Aorta (tissue), 5 donors: ENCODE measurements around the gene ABCC11. TPM values are rescaled to one million over a fixed set of nuclear protein-coding genes. Genes with fewer than 3 reads are reported as not detected.

Experiments used
- ATAC-seq: fragments of 200-7000 bp; cut with Tn5 transposase; one replicate; pipeline ENCODE4 v1.9.1; 2022; ENCODE audit warnings: moderate library complexity; ENCODE audit not compliant: low FRiP score
- DNase-seq, 2 donors: peaks; one replicate each; pipeline ENCODE4 v3.0.0-alpha.2; 2020
- H3K27ac ChIP-seq, 2 donors: one replicate each; pipeline ENCODE4 v1.5.1; 2013; ENCODE audit warnings: low read length in 2 of 2, mild to moderate bottlenecking in 2 of 2, moderate library complexity in 2 of 2, control low read depth in 1 of 2, inconsistent platforms in 1 of 2, low read depth in 1 of 2
- H3K27me3 ChIP-seq, 2 donors: one replicate each; pipeline ENCODE4 v1.6.1; 2013; ENCODE audit warnings: control low read depth in 1 of 2, low read length in 1 of 2, mild to moderate bottlenecking in 1 of 2, moderate library complexity in 1 of 2; ENCODE audit not compliant: insufficient read depth in 2 of 2, control insufficient read depth in 1 of 2
- H3K36me3 ChIP-seq, 2 donors: one replicate each; pipeline ENCODE4 v1.6.1; 2013; ENCODE audit warnings: control low read depth in 1 of 2, low read length in 1 of 2, mild to moderate bottlenecking in 1 of 2; ENCODE audit not compliant: insufficient read depth in 2 of 2, control insufficient read depth in 1 of 2
- H3K4me1 ChIP-seq, 2 donors: one replicate each; pipeline ENCODE4 v1.6.1; 2013; ENCODE audit warnings: low read length in 2 of 2, control low read depth in 1 of 2, mild to moderate bottlenecking in 1 of 2, moderate library complexity in 1 of 2; ENCODE audit not compliant: insufficient read depth in 2 of 2, control insufficient read depth in 1 of 2
- H3K4me3 ChIP-seq, 2 donors: one replicate each; pipeline ENCODE4 v1.5.1; 2013; ENCODE audit warnings: low read length in 2 of 2, control low read depth in 1 of 2, mild to moderate bottlenecking in 1 of 2
- H3K9me3 ChIP-seq: one replicate; pipeline ENCODE4 v1.6.1; 2013; ENCODE audit warnings: mild to moderate bottlenecking, low read length; ENCODE audit not compliant: control insufficient read depth
- WGBS, 2 donors: extraction: QIAGEN DNeasy Blood & Tissue Kit; methylation state at CpG; one replicate each; pipeline ENCODE4 v1.1.7; 2013; 5-methylcytosine and 5-hydroxymethylcytosine counted together
- intact Hi-C, 2 donors: fragments of 100-400 bp; cut with DNase I; formaldehyde crosslinking; loops; one replicate each; pipeline versions ENCODE4 v1.14.2 to v1.15.0; 2022
- polyA plus RNA-seq, 2 donors: library from polyadenylated mRNA; stranded (reverse); fragments of 200-250 nt; gene quantifications; one replicate each; pipeline ENCODE4 v1.2.3, GENCODE V29; 2013
- total RNA-seq, 2 donors: library from RNA; stranded (reverse); fragmentation: NEBNext Ultra II Directional; extraction: Animal tissue kit (Norgen Biotek cat#: 25700); gene quantifications; one replicate each; pipeline ENCODE4 v1.2.1, GENCODE V29; 2021
- donor health status: healthy with polysubstance abuse.
- donor health status: Bipolar disorder and iron deficiency.
- donor health status: DM: no; HTN: no; CAD: no.
- donor health status: DM: no; HTN: no; CAD: no.
- donor health status: DM: yes; HTN: yes; CAD: no.

ABCC11 gene
- total and polyA plus RNA-seq, 4 donors: 0.13 TPM; not detected in 3

- H3K4me3 ChIP-seq: no peak overlapping the region
- ATAC-seq (no peak), DNase-seq (no peak)
- intact Hi-C loops: no loop called here
- H3K9me3 ChIP-seq: no peaks in the 10 kb centered on the region
- no peak overlapping the region for H3K27ac ChIP-seq
- H3K27me3 ChIP-seq: no peaks in the 10 kb centered on the region
- WGBS, 2 donors: 89 to 93% methylated on average over 6 of the region's 6 CpGs
- H3K36me3 ChIP-seq: no peaks in the 10 kb centered on the region
- no peaks in the 10 kb centered on the region for H3K4me1 ChIP-seq
These were observed 116.0 kb downstream of the ABCC11 start for GRCh38 chr16:48131201-48131935.

- H3K4me1 ChIP-seq: no peaks in the 10 kb centered on the region
- ATAC-seq: no peak
- intact Hi-C loops: no loop called here
- 79 to 86% methylated on average over 3 of the region's 3 CpGs for WGBS, 2 donors
- no peak for DNase-seq
- no peaks in the 10 kb centered on the region for H3K36me3 ChIP-seq
- H3K4me3 ChIP-seq: no peak overlapping the region
- H3K27ac ChIP-seq: no peak overlapping the region
- H3K27me3 ChIP-seq: no peaks in the 10 kb centered on the region
- no peaks in the 10 kb centered on the region for H3K9me3 ChIP-seq
These were observed 117.4 kb downstream of the ABCC11 start for GRCh38 chr16:48129926-48130325.

- no peaks in the 10 kb centered on the region for H3K4me1 ChIP-seq
- 85 to 89% methylated on average over 2 of the region's 2 CpGs for WGBS, 2 donors
- no peaks in the 10 kb centered on the region for H3K27me3 ChIP-seq
- ATAC-seq: no peak
- no peaks in the 10 kb centered on the region for H3K36me3 ChIP-seq
- no peaks in the 10 kb centered on the region for H3K9me3 ChIP-seq
- DNase-seq: no peak
- H3K4me3 ChIP-seq: no peak overlapping the region
- intact Hi-C loops: no loop called here
- no peak overlapping the region for H3K27ac ChIP-seq
These were observed 118.6 kb downstream of the ABCC11 start for GRCh38 chr16:48128769-48129168.

- Histone ChIP-seq H3K9me3 (no peaks in the 10 kb centered on the region), H3K27ac (no peak overlapping the region), H3K4me3 (no peak overlapping the region), H3K4me1 (no peaks in the 10 kb centered on the region), H3K36me3 (no peaks in the 10 kb centered on the region), H3K27me3 (no peaks in the 10 kb centered on the region)
- WGBS, 2 donors: 34 to 38% methylated on average over 13 of the region's 13 CpGs
- ATAC-seq (no peak), DNase-seq (peak in 1 of 2 donors; percentile 52)
- intact Hi-C loops: no loop called here
These were observed 120.3 kb downstream of the ABCC11 start for GRCh38 chr16:48126801-48127644.

- WGBS, 2 donors: 93 to 95% methylated on average over 5 of the region's 5 CpGs
- no peaks in the 10 kb centered on the region for H3K4me1 ChIP-seq
- ATAC-seq: no peak
- no peaks in the 10 kb centered on the region for H3K36me3 ChIP-seq
- H3K4me3 ChIP-seq: no peak overlapping the region
- intact Hi-C loops: no loop called here
- no peaks in the 10 kb centered on the region for H3K9me3 ChIP-seq
- no peak overlapping the region for H3K27ac ChIP-seq
- no peak for DNase-seq
- H3K27me3 ChIP-seq: no peaks in the 10 kb centered on the region
These were observed 121.5 kb downstream of the ABCC11 start for GRCh38 chr16:48125888-48126287.

GRCh38 chr16:48124266-48124665, 123.1 kb downstream of the ABCC11 start:
- H3K9me3 ChIP-seq: no peaks in the 10 kb centered on the region
- ATAC-seq (no peak), DNase-seq (no peak)
- 94 to 96% methylated on average over 2 of the region's 2 CpGs for WGBS, 2 donors
- no peaks in the 10 kb centered on the region for H3K4me1 ChIP-seq
- H3K27me3 ChIP-seq: no peaks in the 10 kb centered on the region
- H3K4me3 ChIP-seq: no peak overlapping the region
- no peaks in the 10 kb centered on the region for H3K36me3 ChIP-seq
- intact Hi-C loops: no loop called here
- H3K27ac ChIP-seq: no peak overlapping the region

- ATAC-seq: no peak
- intact Hi-C loops: no loop called here
- Histone ChIP-seq H3K4me1 (no peaks in the 10 kb centered on the region), H3K36me3 (no peaks in the 10 kb centered on the region), H3K27me3 (no peaks in the 10 kb centered on the region), H3K9me3 (no peaks in the 10 kb centered on the region), H3K27ac (no peak overlapping the region), H3K4me3 (no peak overlapping the region)
- WGBS, 2 donors: 54 to 68% methylated on average over 5 of the region's 5 CpGs
- DNase-seq: peak in 1 of 2 donors; percentile 66
These were observed 124.1 kb downstream of the ABCC11 start for GRCh38 chr16:48123104-48123788.

GRCh38 chr16:48121276-48121675, 126.1 kb downstream of the ABCC11 start:
- 89 to 90% methylated on average over 5 of the region's 5 CpGs for WGBS, 2 donors
- H3K27me3 ChIP-seq: no peaks in the 10 kb centered on the region
- no peaks in the 10 kb centered on the region for H3K4me1 ChIP-seq
- H3K27ac ChIP-seq: no peak overlapping the region
- intact Hi-C loops: no loop called here
- no peak for ATAC-seq
- no peaks in the 10 kb centered on the region for H3K36me3 ChIP-seq
- no peak overlapping the region for H3K4me3 ChIP-seq
- H3K9me3 ChIP-seq: no peaks in the 10 kb centered on the region
- no peak for DNase-seq
